Liver (tissue), 9 donors: ENCODE measurements around the gene PDK2. TPM values are rescaled to one million over a fixed set of nuclear protein-coding genes. Genes with fewer than 3 reads are reported as not detected.

Source experiments
- DNase-seq: peaks from one replicate; pipeline ENCODE4 v3.0.0-alpha.2; 2017; ENCODE audit warnings: low spot score
- H3K27ac ChIP-seq, 2 donors: one replicate each; pipeline ENCODE4 v1.7.0; 2013; ENCODE audit warnings: inconsistent platforms in 2 of 2, low read length in 2 of 2, control low read depth in 1 of 2, low read depth in 1 of 2, mild to moderate bottlenecking in 1 of 2
- H3K27me3 ChIP-seq, 4 donors: one replicate each; pipeline versions ENCODE4 v1.6.1 to v1.7.0; 2013; ENCODE audit warnings: low read length in 3 of 4, inconsistent platforms in 1 of 4, mild to moderate bottlenecking in 1 of 4, moderate library complexity in 1 of 4; ENCODE audit not compliant: control insufficient read depth in 4 of 4, insufficient read depth in 4 of 4
- H3K36me3 ChIP-seq, 4 donors: one replicate each; pipeline versions ENCODE4 v1.6.1 to v1.7.0; 2013; ENCODE audit warnings: low read length in 3 of 4, mild to moderate bottlenecking in 3 of 4, low read depth in 1 of 4, moderate library complexity in 1 of 4; ENCODE audit not compliant: control insufficient read depth in 4 of 4, insufficient read depth in 3 of 4
- H3K4me1 ChIP-seq, 4 donors: one replicate each; pipeline versions ENCODE4 v1.6.1 to v1.7.0; 2013; ENCODE audit warnings: low read length in 3 of 4, mild to moderate bottlenecking in 3 of 4, moderate library complexity in 1 of 4; ENCODE audit not compliant: control insufficient read depth in 4 of 4, insufficient read depth in 4 of 4
- H3K4me3 ChIP-seq, 3 donors: one replicate each; pipeline versions ENCODE4 v1.6.1 to v1.7.0; 2013; ENCODE audit warnings: low read length in 3 of 3, control low read depth in 1 of 3, low read depth in 1 of 3, mild to moderate bottlenecking in 1 of 3
- H3K9ac ChIP-seq, 2 donors: one replicate each; pipeline ENCODE4 v1.7.0; 2013; ENCODE audit warnings: low read length in 2 of 2, mild to moderate bottlenecking in 2 of 2, moderate library complexity in 2 of 2, control low read depth in 1 of 2, low read depth in 1 of 2
- H3K9me3 ChIP-seq, 4 donors: one replicate each; pipeline versions ENCODE4 v1.6.1 to v1.7.0; 2013; ENCODE audit warnings: low read length in 3 of 4; ENCODE audit not compliant: control insufficient read depth in 4 of 4
- ATF3 ChIP-seq: IDR thresholded peaks from 2 replicates; pipeline ENCODE4 v1.6.1; 2016; ENCODE audit warnings: antibody characterized with exemption
- CTCF ChIP-seq: fragments of 150-350 bp; IDR thresholded peaks from 2 replicates; pipeline ENCODE4 v1.5.1; 2017; ENCODE audit warnings: improper control_type of control experiment, low read depth, low read length; ENCODE audit not compliant: missing input control
- EGR1 ChIP-seq, 2 donors: IDR thresholded peaks; 2 replicates each; pipeline ENCODE4 v1.6.1; 2016 to 2018; ENCODE audit warnings: antibody characterized with exemption in 2 of 2, low read depth in 2 of 2
- FOXA1 ChIP-seq: IDR thresholded peaks from 2 replicates; pipeline ENCODE4 v1.6.1; 2016; ENCODE audit warnings: antibody characterized with exemption
- FOXA2 ChIP-seq: IDR thresholded peaks from 2 replicates; pipeline ENCODE4 v1.6.1; 2016; ENCODE audit warnings: antibody characterized with exemption
- GABPA ChIP-seq, 2 donors: IDR thresholded peaks in 1 of 2; conservative IDR thresholded peaks in 1 of 2; 2 replicates each; pipeline ENCODE4 v1.6.1; 2016; ENCODE audit warnings: antibody characterized with exemption in 2 of 2, mild to moderate bottlenecking in 1 of 2, moderate library complexity in 1 of 2
- HNF4A ChIP-seq, 2 donors: conservative IDR thresholded peaks; 2 replicates each; pipeline ENCODE4 v1.6.1; 2016; ENCODE audit warnings: antibody characterized with exemption in 2 of 2, mild to moderate bottlenecking in 2 of 2
- HNF4G ChIP-seq: IDR thresholded peaks from 2 replicates; pipeline ENCODE4 v1.6.1; 2016; ENCODE audit warnings: antibody characterized with exemption
- JUND ChIP-seq, 2 donors: IDR thresholded peaks; 2 replicates each; pipeline ENCODE4 v1.6.1; 2016; ENCODE audit warnings: antibody characterized with exemption in 2 of 2
- MAX ChIP-seq: IDR thresholded peaks from 2 replicates; pipeline ENCODE4 v1.6.1; 2016; ENCODE audit warnings: antibody characterized with exemption
- NR2F2 ChIP-seq: IDR thresholded peaks from 2 replicates; pipeline ENCODE4 v1.6.1; 2016; ENCODE audit warnings: antibody characterized with exemption
- RAD21 ChIP-seq, 2 donors: IDR thresholded peaks; 2 replicates each; pipeline ENCODE4 v1.6.1; 2016; ENCODE audit warnings: antibody characterized with exemption in 2 of 2, mild to moderate bottlenecking in 2 of 2
- REST ChIP-seq: IDR thresholded peaks from 2 replicates; pipeline ENCODE4 v1.6.1; 2016; ENCODE audit warnings: antibody characterized with exemption, mild to moderate bottlenecking
- RXRA ChIP-seq, 2 donors: IDR thresholded peaks; 2 replicates each; pipeline ENCODE4 v1.6.1; 2017 to 2018; ENCODE audit warnings: antibody characterized with exemption in 2 of 2, mild to moderate bottlenecking in 1 of 2
- SP1 ChIP-seq: IDR thresholded peaks from 2 replicates; pipeline ENCODE4 v1.6.1; 2018; ENCODE audit warnings: antibody characterized with exemption, mild to moderate bottlenecking
- TAF1 ChIP-seq: conservative IDR thresholded peaks from 2 replicates; pipeline ENCODE4 v1.6.1; 2016; ENCODE audit warnings: antibody characterized with exemption, mild to moderate bottlenecking
- ZBTB33 ChIP-seq: IDR thresholded peaks from 2 replicates; pipeline ENCODE4 v1.6.1; 2016; ENCODE audit warnings: antibody characterized with exemption
- WGBS: extraction: QIAGEN DNeasy Blood & Tissue Kit; methylation state at CpG from one replicate; pipeline ENCODE4 v1.1.7; 2013; 5-methylcytosine and 5-hydroxymethylcytosine counted together
- polyA plus RNA-seq, 2 donors: library from polyadenylated mRNA; stranded (reverse) in 1 of 2; unstranded in 1 of 2; fragments of 200-250 nt in 1 of 2; fragments of >200 nt in 1 of 2; fragmentation: Nextera tagmentation in 1 of 2; extraction: Ambion mirVana in 1 of 2; gene quantifications; one replicate each; pipeline versions ENCODE4 v1.2.1 to v1.2.3, GENCODE V29; 2013 to 2015
- total RNA-seq, 2 donors: library from RNA; depleted of rRNA; stranded (reverse); fragments of >200 nt; gene quantifications; one replicate each; pipeline ENCODE4 v1.2.3, GENCODE V29; 2014
- donor health status: healthy.
- donor health status: healthy.
- donor health status: healthy.
- donor health status: healthy.
- donor health status: healthy.

Gene PDK2
- total and polyA plus RNA-seq, 4 donors: 8.6 to 36.6 (median 28.5) TPM

GRCh38 chr17:50078430-50078829 is 16.7 kb upstream of the PDK2 start:
- WGBS: 91% methylated on average over 4 of the region's 4 CpGs
- Histone ChIP-seq H3K4me1 (no peaks in the 10 kb centered on the region), H3K9me3 (no peaks in the 10 kb centered on the region), H3K27ac (no peak overlapping the region), H3K27me3 (no peaks in the 10 kb centered on the region), H3K36me3 (no peaks in the 10 kb centered on the region), H3K9ac (no peak overlapping the region), H3K4me3 (no peak overlapping the region)
- no peak for TF ChIP-seq ZBTB33
- TF ChIP-seq FOXA1: no peak
- TF ChIP-seq ATF3: no peak
- TF ChIP-seq RXRA (IDR thresholded peaks at IDR 0.05): no peak
- no peak for TF ChIP-seq GABPA (IDR thresholded peaks at IDR 0.05 in 1 of 2, conservative IDR thresholded peaks at IDR 0.05 in 1 of 2)
- no peak for TF ChIP-seq HNF4A (conservative IDR thresholded peaks at IDR 0.05)
- no peak for TF ChIP-seq NR2F2
- TF ChIP-seq JUND (IDR thresholded peaks at IDR 0.05): no peak
- DNase-seq: no peak

- no peak overlapping the region for H3K27ac ChIP-seq
- H3K4me3 ChIP-seq: no peak overlapping the region
- no peaks in the 10 kb centered on the region for H3K4me1 ChIP-seq
- H3K36me3 ChIP-seq: no peaks in the 10 kb centered on the region
- no peak overlapping the region for H3K9ac ChIP-seq
- H3K9me3 ChIP-seq: no peaks in the 10 kb centered on the region
- no peak for TF ChIP-seq SP1
- TF ChIP-seq HNF4A (conservative IDR thresholded peaks at IDR 0.05): no peak
- TF ChIP-seq FOXA1: no peak
- no peak for TF ChIP-seq EGR1 (IDR thresholded peaks at IDR 0.05; ENCODE audit: low read depth in 2 of 2)
- no peak for TF ChIP-seq NR2F2
- no peak for TF ChIP-seq REST
- no peak for TF ChIP-seq GABPA (IDR thresholded peaks at IDR 0.05 in 1 of 2, conservative IDR thresholded peaks at IDR 0.05 in 1 of 2)
- TF ChIP-seq JUND (IDR thresholded peaks at IDR 0.05): no peak
- TF ChIP-seq HNF4G: no peak
- no peak for TF ChIP-seq ATF3
- no peak for TF ChIP-seq FOXA2
- no peak for TF ChIP-seq MAX
- TF ChIP-seq ZBTB33: no peak
- TF ChIP-seq RXRA (IDR thresholded peaks at IDR 0.05): no peak
- no peak for TF ChIP-seq TAF1
- TF ChIP-seq RAD21 (IDR thresholded peaks at IDR 0.05): no peak
- TF ChIP-seq CTCF: no peak
- DNase-seq: no peak
- H3K27me3 ChIP-seq: no peaks in the 10 kb centered on the region
- WGBS: 83% methylated on average over 12 of the region's 12 CpGs
Measured at GRCh38 chr17:50079334-50080095, 15.6 kb upstream of the PDK2 start.
